ENCODE measurements around the gene LINGO4.

- TF ChIP-seq TAF1 (IDR thresholded peaks at IDR 0.05; ENCODE audit: borderline replicate concordance, low read depth, low read length): no peak
- no peak for TF ChIP-seq POLR2AphosphoS5 (IDR thresholded peaks at IDR 0.05; ENCODE audit: low read depth, low read length)
- no peak for TF ChIP-seq POLR2A (IDR thresholded peaks at IDR 0.05; ENCODE audit: low read depth, low read length)
These were observed 20.8 kb upstream of the LINGO4 start for GRCh38 chr1:151825751-151826660.
